Frontal cortex (tissue), 4 donors: Measurements from ENCODE around the gene FMO1. TPM values are rescaled to one million over a fixed set of nuclear protein-coding genes. Genes with fewer than 3 reads are reported as not detected.
"Not testable (repeated sequence)": the region's sequence is repeated elsewhere in the genome, so short reads cannot be mapped to it uniquely, and the experiment has no call there.

Source experiments
- DNase-seq, 2 donors: peaks; one replicate each; pipeline ENCODE4 v3.0.0; 2012; ENCODE audit warnings: low spot score in 2 of 2
- FAIRE-seq: peaks from 2 replicates; lab custom pipeline; 2012; peaks lifted over from hg19 to GRCh38; lab: Jason Lieb, UNC
- total RNA-seq: library from RNA; depleted of rRNA; stranded (reverse); fragments of >200 nt; gene quantifications from one replicate; pipeline ENCODE4 v1.2.3, GENCODE V29; 2014
- donor health status: control.
- donor health status: control.
- donor health status: control.

The FMO1 gene
- total RNA-seq, 1 donor from 2014 or later: 3.7 TPM

DNA sequence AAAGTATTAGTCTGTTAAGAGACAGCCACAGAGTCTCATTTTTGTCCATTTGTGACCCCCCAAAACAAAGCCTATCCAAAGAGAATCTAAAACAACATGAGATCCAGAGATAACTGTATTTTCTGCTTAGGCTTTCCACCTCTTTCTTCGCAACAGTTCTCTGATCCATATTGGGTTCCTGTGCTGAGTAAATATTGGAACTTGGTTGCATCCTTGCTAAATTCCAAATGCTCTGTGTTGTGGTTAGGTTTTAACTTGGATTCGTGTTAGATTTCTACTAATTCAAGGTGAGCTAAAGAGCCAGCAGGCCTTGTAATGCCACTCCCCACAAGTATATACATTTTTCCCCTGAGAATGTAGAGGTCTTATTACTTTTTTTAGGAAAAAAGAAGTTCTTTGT lies 29.2 kb downstream of the FMO1 start:
- DNase-seq (no peak), FAIRE-seq (no peak)

DNA sequence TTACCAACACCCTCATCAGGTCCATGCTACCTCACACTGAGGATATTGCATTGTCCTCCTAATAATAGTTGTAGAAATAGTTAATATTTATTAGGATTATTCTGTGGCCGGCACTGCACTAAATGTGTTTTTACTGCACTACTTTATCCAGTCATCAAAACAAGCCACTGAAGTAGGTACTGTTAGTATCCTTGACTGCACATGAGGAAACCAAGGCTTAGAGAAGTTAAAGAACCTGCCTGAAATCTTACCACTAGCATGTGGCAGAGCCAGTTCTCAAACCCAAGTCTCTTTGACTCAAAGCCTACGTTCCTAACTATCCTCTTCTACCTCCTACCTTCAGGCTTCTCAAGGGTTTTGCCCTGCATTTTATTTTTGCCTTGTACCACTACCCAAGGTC lies 30.9 kb downstream of the FMO1 start:
- FAIRE-seq: no peak
- no peak for DNase-seq

DNA sequence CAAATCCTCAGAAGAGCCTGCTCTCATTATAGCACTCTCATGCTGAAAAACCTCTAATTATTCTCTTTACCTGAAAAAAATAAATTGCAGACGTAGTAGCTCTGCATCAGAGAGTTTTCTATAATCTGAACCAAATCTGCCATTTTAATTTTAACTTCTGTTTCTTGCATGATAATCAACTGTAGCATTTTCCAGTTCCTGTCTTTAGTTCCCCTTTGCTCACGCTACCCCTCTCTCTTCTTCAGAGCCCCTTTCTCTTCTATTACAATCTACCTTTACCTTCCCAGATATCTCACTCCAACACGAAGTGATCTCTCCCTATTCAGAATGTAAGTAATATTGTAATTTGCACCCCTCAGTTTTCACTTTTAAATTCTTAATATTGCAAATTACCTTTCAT lies 31.4 kb downstream of the FMO1 start:
- DNase-seq (no peak), FAIRE-seq (no peak)

DNA sequence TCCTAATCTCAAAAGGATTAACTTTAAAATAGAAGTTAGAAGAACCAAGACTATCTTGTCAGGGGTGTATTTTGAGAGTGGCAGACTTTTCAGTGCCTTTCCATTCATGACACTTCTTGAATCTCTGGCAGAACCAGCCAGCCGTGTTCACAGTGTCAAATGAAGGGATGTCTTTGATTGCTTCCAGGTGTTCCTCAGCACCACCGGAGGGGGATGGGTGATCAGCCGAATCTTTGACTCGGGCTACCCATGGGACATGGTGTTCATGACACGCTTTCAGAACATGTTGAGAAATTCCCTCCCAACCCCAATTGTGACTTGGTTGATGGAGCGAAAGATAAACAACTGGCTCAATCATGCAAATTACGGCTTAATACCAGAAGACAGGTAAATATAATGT lies 32.3 kb downstream of the FMO1 start:
- no peak for DNase-seq
- FAIRE-seq: no peak

DNA sequence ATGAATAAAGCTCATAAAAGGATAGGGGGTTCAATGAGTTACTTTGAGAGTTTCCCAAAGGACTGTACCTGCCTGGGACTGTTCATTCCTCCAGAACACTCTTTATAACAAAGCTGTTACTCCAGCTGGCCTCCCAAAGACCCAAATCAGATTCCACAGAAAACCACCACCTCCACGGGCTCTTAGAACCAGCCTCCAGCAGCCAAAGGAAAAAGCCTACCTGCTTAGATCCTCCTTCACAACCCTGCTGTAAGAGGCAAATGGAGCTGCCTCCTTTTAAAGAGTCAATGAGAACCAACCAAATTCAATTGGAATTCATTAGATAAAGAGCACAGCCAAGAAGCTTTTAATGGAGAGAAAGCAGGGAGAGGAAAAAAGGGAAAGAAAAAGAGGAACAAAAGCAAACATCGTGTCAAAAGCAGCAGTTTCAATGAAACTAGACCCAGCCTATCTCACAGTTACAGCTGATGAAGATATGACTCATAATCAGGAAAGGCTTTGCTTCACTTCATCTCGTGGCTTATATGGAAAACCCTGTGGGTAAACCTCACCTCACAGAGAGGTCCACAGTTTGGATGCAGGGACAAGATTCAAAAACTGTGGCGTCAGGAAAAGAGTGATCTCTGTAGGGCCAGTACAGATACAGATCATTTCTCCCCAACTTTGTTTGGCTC lies 37.9 kb downstream of the FMO1 start:
- DNase-seq (no peak), FAIRE-seq (no peak)

DNA sequence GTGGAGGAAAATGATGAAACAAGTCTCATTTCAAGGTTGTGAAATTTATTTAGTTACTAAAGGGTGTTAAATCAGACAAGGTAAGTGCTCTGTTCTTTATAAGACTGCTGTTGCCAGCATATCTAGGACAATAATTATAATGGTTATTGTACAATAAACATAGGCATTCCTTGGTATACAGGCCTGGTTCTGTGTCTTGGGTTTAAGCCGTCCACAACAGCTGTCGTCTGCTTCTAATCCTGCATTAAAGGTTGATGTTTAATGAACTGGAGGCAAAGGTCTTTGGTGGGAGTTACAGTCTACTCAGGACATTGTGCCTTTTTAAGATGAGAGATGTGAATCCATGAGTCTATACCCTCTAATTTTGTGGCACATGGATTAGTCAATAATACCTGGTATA lies 42.3 kb downstream of the FMO1 start:
- DNase-seq: no peak
- FAIRE-seq: no peak

DNA sequence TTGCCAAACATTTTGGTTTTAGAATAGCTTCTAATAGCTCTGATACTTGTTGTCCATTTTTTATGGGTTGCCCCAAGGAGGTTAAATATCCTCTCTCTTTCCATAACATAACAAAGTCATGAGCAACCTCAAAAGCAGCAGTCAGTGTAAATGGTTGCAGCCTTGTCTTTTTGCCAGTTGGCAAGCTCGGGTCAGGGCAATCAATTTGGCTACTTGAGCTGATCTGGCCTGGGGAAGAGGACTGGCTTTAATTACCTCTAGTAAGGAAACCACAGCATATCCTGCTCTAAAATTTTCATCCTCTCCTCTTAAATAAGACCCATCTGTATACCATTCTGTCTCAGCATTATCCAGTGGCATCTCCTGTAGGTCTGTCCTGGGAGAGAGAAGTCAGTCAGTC lies 44.5 kb downstream of the FMO1 start:
- FAIRE-seq: no peak
- DNase-seq: no peak

DNA sequence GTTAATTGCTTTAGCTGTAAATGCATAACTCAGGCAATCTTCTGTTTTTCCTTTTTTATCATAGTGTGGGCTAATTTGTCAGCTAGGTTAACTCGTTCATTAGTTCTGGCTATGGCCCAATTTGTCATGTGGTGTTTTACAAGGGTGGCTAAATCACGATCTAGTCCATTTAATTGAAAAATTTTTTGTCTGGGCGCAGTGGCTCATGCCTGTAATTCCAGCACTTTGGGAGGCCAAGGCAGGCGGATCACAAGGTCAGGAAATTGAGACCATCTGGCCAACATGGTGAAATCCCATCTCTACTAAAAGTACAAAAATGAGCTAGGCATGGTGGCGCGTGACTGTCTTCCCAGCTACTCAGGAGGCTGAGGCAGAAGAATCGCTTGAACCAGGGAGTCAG lies 47.1 kb downstream of the FMO1 start:
- not testable (repeated sequence) for FAIRE-seq, DNase-seq

DNA sequence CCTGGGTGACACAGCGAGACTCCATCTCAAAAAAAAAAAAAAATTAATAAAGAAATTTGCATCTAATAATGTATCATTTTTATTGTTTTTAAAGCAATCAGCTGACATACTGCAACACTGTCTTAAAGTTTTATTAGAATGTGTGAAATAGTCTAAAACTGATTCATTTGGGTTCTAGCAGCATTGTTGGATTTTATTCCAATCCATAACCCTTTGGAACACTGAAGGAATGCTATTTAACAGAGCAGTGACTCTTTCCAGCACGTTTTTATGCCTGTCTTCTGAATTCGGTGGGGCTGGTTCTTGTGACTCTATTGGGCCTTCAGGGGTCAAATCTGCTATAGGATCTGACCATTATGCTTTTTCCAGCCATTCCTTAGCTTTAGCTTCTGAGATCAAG lies 47.5 kb downstream of the FMO1 start:
- FAIRE-seq: no peak

DNA sequence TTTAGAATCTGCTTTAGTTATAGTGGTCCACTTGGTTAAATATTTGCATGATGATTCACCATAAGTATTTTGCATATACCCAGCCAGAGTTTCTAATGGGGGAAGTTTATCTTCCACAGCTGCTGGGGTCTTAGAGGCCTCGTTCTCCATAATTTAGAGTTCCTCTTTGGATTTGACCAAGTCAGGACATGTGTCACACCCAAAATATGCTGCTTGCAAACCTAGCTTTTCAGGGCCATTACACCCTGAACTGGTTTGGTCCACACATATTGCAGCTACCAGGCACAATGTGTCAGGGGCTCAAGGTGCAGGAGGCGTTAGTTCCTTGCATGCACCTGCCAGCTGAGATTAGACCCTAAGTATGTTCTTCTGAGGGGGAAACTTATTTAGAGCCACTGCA lies 48.6 kb downstream of the FMO1 start:
- FAIRE-seq: no peak
- DNase-seq: no peak

More for the DNA sequence above, 47.5 kb downstream of the FMO1 start:
- no peak for DNase-seq

DNA sequence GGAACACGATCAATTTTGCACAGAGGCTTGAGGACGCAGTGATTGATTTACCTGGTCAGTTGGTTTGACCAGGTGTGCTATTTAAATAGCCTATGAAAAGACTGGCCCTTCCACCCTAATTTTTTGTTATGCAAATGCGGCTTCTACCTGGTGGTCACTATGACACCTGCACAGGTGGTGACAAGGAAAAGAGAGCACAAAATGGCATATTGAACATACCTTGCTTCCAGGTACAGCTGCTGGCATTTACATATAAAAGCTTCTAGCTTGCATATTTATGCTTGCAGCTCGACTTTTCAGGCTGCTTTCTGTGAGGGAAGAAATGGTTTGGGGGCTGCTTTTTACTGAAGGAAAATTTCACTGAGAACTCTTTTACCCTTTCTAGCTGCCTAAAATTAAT lies 50.4 kb downstream of the FMO1 start:
- no peak for DNase-seq
- no peak for FAIRE-seq

DNA sequence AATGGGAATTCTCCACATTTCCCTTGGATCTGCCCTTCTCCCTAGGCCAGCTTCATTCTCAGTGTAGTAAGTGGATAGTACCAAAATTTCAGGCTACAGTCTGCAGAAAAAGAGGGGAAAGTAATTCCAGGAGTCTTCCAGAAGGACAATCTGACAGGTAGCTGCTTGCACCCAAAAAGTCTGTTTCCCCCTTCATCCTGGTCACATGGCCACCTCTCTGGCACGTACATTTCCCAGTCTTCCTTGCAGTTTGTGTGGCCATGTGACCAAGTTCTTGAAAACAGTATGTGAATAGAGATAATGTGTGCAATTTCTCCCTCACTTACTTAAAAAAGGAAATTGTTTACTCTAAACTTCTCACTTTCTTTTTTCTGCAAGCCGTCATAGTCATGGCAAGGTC lies 51.0 kb downstream of the FMO1 start:
- DNase-seq: no peak
- no peak for FAIRE-seq

DNA sequence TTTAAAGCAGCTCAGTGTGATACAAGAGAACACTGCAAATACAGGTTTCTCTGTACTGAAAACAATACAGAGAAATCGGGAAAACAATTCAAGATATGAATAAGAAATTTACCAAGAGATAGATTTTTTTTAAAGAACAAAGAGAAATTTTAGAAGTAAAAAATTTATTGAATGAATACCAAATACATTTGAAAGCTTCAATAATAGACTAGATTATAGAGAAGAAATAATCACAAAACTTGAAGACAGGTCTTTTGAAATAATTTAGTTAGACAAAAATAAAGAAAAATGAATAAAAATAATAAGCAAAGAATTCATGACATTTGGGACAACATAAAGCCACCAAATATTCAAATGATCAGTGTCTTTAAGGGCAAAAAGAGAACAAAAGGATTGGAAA lies 52.1 kb downstream of the FMO1 start:
- peak; percentile 45 for FAIRE-seq
- DNase-seq: no peak

DNA sequence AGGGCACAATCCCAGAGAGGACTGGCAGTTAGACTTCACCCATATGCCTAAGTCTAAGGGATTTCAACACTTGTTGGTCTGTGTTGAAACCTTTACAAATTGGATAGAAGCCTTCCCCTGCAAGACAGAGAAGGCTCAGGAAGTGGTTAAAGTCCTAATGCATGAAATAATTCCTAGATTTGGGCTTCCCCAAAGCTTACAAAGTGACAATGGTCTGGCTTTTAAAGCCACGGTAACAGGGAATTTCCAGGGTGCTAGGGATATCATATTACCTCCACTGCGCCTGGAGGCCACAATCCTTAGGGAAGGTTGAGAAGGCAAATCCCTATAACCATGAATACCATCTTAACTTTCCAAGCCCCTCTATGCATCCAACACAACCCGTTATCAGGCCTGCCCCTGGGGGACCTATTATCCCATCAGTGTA lies 62.4 kb downstream of the FMO1 start:
- no peak for FAIRE-seq
- DNase-seq: no peak

DNA sequence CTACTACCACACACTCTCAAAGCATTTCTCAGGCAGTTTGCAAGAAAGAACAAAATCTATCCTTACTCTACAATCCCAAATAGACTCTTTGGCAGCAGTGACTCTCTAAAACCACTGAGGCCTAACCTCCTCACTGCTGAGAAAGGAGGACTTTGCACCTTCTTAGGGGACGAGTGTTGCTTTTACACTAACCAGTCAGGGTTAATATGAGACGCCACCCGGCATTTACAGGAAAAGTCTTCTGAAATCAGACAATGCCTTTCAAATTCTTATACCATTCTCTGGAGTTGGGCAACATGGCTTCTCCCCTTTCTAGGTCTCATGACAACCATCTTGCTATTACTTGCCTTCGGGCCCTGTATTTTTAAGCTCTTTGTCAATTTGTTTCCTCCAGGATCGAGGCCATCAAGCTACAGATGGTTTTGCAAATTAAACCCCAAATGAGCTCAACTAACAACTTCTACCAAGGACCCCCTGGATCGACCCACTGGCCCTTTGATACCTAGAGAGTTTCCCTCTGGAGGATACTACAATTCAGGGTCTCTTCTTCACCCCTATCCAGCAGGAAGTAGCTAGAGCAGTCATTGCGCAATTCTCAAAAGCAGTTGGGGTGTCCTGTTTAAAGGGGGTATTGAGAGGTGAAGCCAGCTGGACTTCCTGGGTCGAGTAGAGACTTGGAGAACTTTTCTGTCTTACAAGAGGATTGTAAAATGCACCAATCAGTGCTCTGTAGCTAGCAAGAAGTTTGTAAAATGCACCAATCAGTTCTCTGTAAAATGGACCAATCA lies 63.7 kb downstream of the FMO1 start:
- DNase-seq: no peak
- no peak for FAIRE-seq

DNA sequence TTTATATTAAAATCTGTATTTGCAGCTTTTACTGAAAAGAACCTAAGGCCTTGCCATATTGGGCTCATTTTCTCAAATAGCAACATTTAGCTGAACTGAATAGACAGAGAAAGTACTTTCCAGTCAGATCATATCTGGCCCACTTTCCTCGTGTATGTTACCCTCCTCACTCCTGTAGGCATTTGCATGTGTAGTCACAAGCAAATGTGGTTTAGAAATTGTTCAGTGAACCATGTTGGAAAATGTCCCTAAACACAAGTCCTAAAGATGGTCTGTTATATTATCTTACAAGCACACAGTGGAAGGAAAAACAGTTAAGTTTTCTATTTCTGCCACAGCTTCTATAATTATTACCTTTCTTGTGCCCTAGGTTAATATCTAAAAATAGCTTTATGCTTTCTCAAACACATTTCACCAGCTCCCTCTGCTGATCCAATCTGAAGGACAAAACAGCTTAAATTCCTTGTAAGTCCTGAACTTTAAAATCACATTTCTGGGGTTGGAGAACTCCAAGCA lies 65.1 kb downstream of the FMO1 start:
- FAIRE-seq (no peak), DNase-seq (no peak)

DNA sequence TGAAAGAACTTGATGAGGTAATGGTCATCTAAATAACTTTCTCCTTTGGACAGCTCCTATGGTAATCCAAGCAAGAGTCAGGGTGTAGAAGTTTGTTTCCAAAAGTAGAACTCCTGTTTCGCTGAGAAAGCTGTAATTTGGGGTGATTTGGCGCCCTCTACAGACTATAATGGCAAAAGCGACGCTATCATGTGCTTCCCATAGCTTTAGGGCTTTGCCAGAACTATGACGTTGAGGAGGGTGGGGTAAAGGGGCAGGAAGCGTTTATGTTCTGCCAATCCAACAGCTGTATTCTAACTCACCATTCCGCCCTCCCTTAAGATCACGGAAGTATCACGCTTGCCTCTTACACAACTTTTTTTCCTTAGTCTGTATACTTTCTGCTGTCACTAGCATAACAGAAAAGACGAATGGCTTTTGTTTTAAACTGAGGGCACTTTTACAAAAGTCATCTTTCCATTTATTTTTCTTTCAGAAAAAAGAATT lies 65.6 kb downstream of the FMO1 start, which contains the start of gene FMO4:
FMO4 (plus strand) TSS at position 349 of the 486 bp plus-strand sequence. CDS start 5,643 bp downstream, outside the sequence.
- DNase-seq: peak; percentile 54 to 77
- peak; percentile 95 for FAIRE-seq

DNA sequence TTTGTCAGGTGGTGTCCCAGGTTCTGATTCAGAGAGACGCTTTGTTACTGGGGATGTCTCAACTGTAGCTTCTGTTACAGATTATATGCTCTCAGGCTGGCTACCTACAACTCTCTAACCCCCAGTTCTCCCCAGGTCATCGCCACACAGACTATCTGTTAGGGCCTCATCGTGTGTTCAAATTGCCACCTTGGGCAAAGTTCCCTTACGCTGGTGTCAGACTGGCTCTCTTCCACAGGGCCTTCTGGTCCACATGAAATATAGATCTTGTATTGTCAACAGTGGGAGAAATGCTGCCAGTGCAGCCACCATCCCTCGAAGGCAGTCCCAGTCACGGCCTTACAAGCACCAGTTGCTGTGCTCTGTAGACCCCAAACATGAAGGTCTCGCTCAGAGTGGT lies 81.0 kb downstream of the FMO1 start:
- no peak for FAIRE-seq
- no peak for DNase-seq

DNA sequence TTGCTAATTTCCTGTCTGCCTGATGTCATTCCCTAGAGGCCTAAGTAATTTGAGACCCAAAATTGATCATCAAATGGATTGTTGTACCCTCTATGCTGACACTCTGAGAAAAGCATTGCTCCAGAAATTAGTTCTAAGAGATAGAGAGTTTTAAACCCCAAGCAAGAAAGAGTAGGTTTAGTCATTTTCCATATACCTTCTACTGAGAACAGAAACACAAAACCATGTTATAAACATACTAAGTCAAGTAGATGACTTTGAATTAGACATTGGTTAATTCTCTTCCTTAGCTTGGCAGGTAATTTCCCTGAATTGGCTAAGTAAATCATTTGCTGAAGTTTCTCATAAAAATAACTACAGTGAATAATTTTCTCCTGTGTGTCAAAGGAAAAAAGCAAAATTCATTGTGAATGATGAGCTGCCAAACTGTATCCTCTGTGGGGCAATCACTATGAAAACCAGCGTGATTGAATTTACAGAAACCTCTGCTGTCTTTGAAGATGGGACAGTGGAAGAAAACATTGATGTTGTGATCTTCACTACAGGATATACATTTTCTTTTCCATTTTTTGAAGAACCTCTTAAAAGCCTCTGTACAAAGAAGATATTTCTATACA lies 85.8 kb downstream of the FMO1 start:
- no peak for DNase-seq
- no peak for FAIRE-seq
